ENCODE measurements around the gene SLC22A31.

Gene SLC22A31

DNA sequence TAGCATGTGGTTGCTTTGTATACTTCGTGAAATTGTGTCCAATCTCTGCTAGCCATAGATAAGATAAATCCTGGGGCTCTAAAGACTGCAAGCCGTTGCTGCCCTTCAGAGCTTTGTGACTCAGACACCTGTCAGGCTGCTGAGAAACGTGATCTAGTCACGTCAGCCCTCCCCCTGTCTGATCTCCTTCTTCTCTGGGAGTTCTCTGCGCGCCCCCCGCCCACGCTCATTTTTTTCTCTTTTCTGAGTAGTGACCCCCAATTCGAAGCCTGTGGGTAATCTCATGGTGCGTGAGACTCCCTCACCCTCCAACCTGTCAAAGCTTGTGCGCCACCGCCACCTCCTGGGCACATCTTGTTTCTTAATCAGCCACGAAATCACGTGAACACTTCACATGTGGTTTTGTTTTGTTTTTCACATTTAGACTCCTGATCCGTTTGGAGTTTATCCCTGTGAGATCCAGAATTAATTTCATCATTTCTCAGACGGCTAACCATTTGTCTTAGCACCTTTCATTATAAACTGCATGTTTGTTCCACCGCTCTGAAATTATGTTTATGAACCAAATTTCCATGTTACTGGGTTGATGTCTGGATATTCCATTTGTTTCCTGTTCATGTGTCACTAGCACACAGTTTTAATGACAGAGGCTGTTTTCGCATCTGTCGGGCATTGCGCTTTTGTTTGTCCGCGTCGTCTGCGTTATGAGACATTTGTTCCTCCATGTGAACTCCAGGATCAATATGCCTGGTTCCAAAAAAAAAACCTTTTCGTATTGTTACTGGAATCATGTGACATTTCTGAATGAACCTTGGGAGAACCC is 16.2 kb upstream of the SLC22A31 start:
- peak; percentile 84 for DNase-seq

DNA sequence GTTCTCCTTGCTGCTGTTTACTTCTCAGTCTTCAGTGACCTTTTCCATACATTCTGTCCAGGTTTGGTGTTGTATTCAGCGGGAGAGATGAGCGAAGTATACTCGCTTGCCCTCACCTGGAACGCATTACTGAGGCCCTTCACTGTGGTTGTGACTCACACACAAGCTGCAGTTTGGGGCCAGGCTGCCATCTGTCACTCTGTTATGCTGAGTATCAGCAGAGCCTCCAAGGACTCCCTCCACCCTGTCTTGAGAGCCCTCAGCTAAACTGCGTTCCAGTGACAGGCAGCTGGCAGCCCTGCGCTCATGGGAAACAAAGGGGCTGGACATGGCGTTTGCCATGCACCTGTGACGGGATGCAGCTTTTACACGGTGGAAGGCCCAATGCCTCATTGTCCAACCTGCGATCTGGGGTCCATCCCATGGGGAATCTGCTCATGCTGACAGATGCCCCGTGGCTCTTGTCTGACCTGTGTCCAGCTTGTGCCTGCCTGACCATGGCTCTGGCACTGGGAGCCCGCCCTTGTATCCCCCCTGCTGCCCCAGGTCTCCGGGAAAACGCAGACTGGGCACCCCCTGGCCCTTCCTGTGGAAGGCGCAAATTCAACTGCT is 10.7 kb upstream of the SLC22A31 start:
- DNase-seq = no peak

DNA sequence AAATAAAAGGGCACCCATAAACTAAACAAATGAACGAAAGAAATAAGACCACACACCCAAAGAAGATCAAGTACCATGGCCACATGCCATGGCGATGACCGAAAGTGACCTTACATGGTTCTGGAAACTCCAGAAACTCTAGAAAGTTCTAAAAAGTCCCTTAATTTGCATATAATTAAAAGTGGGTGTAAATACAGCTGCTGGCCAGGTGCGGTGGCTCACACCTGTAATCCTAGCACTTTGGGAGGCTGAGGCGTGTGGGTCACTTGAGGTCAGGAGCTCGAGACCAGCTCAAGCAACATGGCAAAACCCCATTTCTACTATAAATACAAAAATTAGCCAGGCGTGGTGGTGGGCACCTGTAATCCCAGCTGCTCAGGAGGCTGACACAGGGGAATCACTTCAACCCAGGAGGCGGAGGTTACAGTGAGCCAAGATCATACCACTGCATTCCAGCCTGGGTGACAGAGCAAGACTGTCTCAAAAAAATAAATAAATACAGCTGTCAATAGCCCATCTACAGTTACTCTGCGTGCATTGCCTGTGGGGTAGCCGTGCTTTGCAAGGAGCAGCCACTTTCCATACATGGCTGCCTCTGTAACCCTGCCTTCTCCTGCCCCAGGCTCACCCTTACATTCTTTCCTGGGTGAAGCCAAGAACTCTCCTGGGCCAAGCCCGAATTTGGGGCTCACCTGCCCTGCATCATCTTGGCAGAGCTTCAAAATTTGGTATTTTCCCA is 10.0 kb upstream of the SLC22A31 start:
- DNase-seq = no peak

DNA sequence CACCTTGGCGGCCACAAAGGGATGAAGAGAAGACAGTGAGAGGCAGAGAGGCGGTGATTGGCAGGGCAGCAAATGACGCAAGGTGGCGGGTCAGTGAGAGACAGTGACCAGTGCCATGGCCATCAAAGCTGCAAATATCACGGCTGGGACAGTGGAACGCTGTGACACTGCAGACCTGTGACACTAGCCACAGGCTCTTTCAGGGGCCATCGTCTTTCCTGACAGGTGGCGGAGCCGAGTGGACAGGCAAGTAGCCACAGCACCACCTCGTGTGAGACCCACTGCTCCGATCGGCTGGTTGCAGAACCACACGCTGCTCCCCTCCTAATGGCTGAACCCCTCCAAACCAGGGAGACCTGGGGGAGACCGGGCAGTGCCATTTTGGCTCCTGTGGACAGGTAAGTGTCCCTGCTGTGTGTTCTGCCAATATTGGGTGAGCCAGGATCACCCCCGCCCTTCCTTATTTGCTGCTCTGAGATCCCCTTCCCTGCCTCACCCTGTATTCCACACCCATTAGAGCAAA is 9.2 kb upstream of the SLC22A31 start:
- DNase-seq = no peak

DNA sequence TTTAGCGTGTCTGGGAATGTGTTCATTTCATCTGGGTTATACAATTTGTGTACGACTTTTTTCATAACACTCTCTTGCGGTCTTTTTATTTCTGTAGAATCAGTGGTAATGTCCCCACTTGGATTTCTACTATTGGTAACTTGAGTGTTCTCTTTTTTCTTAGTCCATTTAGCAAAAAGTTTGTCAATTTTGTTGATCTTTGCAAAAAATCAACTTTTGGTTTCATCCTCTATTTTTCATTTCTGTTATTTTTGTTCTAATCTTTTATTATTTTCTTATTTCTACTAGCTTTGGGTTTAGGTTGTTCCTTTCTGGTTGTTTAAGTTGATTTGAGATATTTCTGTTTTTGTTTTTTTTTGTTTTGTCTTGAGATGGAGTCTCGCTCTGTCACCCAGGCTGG is 7.7 kb upstream of the SLC22A31 start:
- no peak for DNase-seq

DNA sequence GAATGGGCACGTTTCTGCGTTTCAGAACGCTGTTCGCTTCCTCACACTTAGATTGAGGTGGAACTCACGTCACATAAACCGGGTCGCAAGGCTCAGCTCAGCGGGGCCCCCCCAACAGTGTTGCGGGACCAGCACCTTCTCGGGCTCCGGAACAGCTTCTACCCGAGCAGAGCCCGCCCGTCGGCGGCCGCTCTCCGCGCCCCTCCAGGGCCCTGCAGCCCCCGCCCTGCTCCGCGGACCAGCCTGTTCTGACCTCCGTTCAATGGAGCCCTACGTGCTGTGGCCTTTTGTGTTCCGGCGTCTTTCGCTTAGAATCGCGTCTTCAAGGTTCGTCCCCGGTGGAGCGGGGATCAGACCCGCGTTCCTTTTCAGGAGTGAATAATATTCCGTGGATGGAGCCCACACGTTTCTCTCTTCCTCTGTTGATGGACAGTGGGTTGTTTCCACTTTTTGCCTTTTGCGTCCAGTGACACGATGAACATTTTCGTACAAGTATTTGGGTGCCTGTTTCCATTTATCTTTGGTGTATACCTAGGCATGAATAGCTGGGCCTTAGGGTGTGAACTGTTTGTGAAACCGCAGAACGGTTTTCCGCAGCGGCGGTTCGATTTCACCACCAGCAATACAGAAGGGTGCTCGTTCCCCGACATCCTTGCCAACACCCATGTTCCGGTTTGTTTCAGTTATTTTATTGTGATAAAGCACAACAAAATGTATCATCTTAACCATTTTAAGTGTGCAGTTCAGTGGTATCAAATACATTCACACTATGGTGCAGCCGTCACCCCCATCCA is 2.3 kb upstream of the SLC22A31 start:
- no peak for DNase-seq

DNA sequence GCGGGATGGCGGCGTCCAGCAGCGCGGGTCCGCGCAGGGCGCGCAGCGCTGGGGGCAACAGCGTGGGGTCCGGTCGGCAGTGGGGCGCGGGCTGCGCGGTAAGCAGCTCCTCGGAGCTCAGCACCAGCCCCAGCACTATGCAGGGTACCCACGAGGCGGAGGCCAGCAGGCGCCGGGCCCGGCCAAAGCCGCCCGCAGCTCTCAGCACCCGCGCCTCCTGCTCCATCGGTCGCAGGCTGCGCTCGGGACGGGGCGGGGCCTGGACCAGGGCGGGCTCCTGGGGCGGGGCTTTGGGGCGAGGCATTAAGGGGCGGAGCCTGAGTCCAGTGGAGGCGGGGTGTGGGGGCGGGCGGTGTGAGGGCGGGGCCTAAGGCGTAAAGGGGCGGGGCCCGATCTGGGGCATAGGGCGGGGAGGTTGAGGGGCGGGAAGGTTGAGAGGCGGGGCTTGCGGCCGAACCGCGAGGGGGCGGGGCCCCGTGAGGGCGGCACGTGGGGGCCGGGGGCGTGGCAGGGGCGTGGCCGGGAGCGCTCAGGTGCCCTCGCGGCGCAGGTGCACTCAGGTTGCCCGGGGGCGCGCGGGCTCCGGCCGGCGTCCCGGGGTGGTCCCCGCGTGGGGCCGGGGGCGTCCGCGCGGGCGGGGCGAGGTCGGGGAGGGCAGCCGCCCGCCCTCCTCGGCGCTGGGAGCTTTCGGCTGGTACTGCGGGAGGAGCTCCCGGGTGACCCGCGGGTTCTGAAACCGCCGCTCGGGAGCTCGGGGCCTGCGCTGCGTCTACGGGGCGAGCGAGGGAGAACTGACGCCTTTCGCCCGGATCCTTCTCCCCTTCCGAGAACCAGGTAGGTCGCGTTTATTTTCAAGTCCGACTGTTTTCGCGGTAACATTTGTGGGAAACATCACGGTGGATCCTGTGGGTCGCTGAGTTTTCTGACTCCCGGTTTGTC is 1.4 kb upstream of the SLC22A31 start:
- peak; percentile 71 for DNase-seq

DNA sequence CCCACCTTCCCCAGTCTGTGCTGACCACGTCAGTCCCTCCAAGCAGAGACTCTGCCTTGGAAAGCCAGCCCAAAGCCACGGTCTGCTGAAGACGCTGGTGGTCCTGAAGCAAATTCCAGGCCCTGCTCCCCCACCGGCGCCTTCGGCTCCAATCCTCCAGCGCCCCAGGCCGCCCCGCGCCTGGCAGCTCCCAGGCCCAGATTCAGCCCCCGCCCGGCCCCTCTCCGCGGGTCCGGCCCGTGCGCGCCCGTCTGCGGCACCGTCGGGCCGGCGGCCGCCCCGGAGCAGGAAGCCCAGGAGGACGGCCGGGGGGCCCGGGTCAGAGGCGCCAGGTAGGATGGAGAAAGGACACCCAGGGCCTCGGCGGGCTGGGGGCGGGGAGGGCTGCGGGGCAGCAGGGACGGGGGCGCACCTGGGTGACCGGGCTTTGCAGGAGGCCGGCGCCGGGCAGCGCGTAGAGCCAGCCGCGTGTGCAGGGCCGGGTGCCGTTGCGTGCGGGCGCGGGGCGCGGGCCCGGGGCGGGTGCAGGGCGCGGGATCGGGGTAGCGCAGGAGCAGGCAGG is 594 bp upstream of the SLC22A31 start:
- DNase-seq = no peak

DNA sequence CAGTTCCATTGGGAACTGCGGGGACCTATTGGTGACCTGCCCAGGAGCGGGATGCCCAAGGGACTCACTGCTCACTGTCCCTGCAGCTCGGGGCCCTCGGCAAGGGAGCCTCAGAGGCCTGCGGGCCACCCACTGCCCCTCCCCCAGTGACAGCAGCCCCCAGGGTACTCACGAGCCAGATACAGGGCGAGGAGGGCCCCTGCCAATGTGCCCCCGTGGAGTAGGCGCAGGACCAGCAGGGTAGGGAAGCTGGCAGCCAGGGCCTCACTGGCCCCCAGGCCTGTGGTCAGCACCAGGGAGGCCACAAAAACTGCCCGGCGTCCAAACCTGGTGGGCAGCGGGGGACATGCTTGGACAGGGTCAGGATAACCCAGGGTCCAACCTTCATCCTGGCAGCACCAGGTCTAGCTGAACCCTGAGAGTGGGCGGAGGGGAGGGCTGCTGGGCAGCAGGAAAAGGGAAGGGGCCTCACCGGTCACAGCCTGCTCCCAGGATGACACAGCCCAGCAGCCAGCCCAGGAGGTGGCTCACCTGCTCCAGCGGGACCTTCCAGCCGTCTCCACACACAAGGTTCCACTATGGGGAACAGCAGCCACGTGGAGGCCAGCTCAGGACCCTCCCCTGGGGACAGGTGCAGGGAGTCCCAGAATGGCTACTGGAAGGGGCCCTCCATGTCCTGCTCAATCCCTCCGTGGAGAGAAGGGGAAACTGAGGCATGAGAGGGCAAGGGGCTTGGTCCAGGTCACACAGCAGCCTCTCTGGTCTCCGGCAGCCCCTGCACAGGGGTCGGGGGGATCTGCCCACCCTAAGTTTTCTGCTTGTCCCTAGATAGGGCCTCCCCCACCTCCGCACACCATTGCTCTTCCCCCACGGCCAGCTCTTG is 855 bp downstream of the SLC22A31 start:
- DNase-seq = no peak

DNA sequence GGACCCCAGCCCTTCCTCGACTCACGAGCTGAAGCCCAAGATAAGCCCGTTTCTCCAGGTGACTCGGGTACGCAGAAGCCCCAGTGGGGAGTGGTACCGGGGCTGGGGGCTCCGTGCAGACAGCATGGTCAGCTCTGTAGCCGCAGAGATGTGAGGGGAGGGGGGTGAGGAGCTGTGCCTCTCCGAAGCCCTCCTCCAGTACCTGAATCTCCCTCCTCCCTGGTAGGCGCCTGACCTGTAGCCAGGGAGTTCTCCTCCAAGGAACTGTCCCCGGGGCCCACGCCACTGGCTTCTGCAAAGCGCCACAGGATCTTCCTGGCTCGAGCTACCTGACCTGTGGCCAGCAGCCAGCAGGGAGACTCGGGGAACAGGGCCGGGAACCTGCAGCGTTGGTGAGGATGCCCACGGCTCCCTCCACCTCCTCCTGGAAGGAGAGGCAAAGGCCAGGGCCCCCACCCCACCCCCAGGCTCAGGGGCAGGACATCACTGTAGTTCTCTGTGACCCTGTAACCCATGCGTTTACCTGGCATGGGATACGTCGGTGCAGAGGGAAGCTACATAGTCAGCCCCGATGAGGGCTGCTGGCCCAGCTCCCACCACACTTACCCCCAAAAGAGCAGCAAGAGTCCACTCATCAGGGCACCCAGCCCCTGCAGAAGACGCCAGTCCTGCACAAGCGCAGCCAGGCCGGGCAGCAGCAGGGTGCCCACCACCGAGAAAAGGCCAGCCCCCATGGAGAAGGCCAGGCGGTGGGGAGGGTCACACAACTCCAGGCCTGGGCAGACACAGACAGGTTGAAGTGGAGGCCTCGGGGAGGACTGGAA is 1.7 kb downstream of the SLC22A31 start:
- no peak for DNase-seq

DNA sequence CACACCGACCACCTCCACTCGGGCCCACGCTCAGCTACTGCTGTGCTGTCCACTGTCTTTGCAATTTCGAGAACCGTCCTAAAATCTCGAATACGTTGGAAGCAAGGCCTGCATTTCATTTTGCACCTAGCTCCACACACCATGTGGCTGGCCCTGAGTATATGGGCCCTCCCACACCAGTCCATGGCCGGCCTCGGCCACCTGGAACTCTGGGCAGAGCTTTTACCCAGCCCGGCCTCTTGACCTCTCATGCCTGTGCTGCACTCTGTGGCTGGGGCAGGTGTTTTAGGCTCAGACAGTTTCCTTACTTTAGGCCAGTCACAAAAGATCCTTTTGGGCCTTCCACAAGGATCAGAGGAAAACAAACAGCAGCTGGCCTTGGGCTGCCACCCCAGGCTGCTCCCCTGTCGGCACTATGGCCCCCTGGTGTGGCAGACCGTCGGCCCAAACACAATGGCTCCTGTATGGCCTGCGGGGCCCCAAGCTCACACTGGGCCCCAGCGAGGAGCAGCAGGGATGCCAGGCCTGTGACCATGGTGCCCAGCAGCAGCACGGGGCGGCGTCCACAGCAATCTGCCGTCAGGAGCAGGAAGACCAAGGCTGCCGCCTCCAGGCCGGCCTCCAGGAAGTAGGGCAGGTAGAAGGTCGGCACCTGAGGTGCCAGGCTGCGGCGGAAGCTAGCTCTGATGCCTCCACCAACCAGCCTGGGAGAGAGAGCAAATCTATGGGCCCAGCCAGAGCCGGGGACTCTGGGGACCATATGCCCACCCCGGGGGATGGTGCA is 2.5 kb downstream of the SLC22A31 start:
- DNase-seq = no peak

DNA sequence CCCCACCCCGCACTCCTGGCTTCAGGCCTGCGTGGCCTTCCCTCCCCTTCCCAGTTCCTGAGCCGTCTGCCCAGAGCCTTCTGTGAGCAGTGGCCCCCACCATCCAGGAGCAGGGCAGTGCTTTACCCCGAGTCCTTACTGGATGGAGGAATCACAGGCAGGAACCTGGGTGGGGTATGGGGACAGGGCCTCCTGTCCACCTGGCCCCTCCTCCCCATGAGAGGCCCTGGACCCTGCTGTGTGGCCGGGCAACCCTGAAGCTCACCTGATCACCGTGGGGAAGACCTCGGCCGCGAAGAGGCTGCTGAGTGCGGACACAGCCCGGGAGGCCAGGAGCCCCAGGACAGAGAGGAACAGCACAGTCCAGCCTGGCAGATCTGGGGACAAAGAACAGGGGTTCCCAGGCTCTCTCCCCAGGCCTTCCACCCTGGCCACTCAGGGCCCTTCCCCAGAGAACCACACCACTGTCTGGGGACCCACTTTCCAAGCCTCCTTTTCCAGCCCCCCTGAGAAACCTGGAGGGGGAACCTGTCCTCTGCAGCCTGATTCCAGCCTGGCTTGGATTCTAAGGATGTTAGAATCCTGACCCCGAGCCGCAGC is 3.2 kb downstream of the SLC22A31 start:
- DNase-seq = no peak

DNA sequence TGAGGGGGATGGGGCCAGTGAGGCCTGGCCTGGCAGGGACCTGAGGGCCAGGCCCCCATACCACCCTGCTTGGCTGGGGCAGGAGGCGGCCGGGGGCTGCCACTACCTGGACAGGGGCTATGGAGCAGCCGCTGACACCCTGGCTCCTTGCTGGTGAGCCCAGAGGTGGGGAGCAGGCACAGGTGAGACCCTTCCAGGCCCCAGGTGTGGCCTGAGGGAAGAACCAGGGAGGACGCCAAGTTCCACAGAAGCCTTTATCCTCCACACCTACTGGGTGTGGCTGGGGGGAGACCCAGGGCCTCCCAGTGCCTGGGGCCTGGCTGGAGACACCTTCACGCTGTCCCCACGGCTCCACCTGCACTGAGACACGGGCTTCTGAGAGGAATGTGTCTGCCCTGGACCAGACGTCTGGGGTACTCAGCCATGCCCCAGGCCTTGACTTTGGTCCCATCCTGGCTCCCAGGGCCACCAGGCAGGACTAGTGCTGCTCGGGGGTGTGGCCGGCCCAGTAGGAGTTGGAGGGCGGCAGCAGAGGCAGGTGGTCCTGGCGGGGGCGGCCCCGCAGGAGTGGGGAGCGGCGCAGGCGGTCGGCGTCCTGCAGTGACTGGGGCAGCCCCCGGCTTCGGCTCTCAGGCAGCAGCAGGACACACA is 4.7 kb downstream of the SLC22A31 start:
- no peak for DNase-seq

DNA sequence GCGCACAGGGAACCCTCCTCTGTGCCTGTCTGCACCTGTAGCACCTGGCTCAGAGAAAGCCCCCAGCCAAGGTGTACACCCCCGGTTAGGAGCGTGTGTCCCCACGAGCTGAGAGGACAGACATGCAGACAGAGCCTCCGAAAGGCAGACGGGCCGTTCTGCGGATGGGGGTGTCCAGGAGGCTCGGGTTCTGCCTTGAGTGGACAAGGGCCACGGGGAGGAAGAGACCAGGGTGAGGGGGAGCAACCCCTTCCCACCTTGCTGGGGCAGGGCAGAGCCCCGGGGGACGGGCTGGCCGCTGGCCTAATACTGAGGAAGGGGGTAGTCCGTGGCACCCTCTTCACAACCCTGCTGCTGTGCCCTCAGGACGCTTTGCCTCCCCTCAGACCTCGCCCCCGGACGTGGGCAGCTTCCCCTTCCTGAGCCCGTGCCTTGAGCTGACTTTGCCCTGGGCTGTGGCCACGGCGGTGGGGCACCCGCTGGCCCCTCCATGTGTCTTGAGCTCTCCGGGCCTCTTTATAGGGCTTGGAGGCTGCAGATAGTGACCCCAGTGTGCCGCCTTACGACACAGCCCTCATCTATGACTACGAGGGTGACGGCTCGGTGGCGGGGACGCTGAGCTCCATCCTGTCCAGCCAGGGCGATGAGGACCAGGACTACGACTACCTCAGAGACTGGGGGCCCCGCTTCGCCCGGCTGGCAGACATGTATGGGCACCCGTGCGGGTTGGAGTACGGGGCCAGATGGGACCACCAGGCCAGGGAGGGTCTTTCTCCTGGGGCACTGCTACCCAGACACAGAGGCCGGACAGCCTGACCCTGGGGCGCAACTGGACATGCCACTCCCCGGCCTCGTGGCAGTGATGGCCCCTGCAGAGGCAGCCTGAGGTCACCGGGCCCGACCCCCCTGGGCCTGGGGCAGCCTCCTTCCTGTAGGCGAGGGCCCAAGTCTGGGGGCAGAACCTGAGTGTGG is 5.7 kb downstream of the SLC22A31 start:
- no peak for DNase-seq

DNA sequence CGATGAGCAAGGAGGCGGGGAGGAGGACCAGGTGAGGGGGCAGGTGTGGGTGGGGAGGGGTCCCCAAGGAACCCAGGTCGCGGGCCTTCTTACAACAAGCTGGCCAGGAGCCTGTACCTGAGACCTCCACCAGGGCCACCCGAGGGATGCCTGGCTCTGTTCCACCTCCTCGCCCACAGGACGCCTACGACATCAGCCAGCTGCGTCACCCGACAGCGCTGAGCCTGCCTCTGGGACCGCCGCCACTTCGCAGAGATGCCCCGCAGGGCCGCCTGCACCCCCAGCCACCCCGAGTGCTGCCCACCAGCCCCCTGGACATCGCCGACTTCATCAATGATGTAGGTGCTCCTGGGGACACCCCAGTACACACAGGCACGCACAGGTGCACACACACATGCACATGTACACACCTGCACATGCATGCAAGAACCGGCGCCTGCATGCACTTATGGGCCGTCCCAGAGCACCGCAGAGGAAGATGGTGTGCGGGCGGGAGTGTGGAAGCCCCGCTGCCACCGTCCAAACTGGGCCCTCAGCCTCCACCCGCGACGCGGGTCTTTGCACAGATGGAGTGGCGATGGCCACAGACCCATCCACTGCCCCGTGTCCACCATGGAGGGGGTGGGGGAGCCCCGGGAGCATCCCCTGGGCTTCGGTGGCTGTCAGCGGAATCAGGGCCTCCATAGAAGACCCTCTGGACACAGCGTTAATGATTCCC is 6.6 kb downstream of the SLC22A31 start:
- DNase-seq = no peak
